ENCODE measurements around the gene SLC10A4.
A peak's percentile ranks its signal among the peaks of the same experiment; 100 is the strongest.

Gene SLC10A4

DNA sequence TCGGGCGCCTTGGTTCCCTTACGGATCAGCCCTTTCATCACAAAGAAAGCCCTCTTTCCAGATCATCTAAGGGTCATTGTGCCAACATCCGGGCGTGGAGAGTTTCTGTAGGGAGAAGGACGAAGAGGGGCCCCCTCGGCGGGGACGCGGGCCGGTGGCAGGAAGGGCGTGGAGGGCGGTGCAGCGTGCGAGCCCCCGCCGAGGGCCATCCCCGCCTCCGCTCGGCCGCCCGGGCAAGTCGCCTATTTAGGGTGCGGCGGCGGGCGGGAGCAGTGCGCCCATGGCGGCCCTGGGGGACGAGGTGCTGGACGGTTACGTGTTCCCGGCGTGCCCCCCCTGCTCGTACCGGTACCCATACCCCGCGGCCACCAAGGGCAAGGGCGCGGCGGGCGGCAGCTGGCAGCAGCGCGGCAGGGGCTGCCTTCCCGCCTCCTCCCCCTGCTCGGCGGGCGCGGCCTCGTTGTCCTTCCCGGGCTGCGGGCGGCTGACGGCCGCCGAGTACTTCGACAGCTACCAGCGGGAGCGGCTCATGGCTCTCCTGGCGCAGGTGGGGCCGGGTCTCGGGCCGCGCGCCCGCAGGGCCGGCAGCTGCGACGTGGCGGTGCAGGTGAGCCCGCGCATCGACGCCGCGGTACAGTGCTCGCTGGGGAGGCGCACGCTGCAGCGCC lies 7.0 kb downstream of the SLC10A4 start, which contains the start of gene ZAR1:
Gene ZAR1, plus strand, starts transcription at position 241 of the 668 bp plus-strand sequence. Its CDS starts 40 bp downstream, at position 281.
- no peak for DNase-seq
- Histone ChIP-seq H3K27ac (no peak within 1 kb of the TSS), H3K36me3 (replicated peaks) (no peaks in the 10 kb centered on the region), H3K4me3 (ENCODE audit: low read depth, low read length) (peak within 1 kb of the TSS; percentile 5), H3K27me3 (replicated peaks) (peaks cover 30% of the 10 kb centered on the region)
- TF ChIP-seq, protein P1, sequence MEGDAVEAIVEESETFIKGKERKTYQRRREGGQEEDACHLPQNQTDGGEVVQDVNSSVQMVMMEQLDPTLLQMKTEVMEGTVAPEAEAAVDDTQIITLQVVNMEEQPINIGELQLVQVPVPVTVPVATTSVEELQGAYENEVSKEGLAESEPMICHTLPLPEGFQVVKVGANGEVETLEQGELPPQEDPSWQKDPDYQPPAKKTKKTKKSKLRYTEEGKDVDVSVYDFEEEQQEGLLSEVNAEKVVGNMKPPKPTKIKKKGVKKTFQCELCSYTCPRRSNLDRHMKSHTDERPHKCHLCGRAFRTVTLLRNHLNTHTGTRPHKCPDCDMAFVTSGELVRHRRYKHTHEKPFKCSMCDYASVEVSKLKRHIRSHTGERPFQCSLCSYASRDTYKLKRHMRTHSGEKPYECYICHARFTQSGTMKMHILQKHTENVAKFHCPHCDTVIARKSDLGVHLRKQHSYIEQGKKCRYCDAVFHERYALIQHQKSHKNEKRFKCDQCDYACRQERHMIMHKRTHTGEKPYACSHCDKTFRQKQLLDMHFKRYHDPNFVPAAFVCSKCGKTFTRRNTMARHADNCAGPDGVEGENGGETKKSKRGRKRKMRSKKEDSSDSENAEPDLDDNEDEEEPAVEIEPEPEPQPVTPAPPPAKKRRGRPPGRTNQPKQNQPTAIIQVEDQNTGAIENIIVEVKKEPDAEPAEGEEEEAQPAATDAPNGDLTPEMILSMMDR (IDR thresholded peaks at IDR 0.05; ENCODE audit: low read depth, low read length, missing control alignments): no peak
- in situ Hi-C loops (cut with HindIII; ENCODE audit: low pct_ligation_motif_present, low sequenced_read_pairs): no loop called here

DNA sequence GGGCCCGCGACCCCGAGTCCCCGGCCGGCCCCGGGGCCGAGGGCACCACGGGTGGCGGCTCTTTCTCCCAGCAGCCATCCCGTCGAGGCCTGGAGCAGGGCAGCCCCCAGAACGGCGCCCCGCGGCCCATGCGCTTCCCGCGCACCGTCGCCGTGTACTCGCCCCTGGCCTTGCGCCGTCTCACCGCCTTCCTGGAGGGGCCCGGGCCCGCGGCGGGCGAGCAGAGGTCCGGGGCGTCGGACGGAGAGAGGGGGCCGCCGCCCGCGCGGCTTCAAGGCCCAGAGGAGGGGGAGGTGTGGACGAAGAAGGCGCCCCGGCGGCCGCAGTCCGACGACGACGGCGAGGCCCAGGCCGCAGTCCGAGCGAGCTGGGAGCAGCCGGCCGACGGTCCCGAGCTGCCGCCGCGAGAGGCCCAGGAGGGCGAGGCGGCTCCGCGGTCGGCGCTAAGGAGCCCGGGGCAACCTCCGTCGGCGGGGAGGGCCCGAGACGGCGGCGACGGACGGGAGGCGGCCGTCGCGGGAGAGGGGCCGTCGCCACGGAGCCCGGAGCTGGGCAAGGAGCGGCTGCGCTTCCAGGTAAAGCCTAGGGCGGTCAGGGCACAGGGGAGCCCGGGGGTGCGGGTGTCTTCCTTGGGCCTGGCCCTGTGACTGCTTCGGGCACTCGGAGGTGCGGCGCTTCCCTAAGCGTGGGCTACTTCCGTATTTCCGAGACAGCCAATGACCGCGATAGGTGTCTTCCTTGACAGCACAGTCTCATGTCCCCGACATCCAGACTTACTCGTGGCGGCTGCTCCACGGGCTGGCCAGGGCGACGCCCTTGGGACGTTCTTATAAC lies 7.8 kb downstream of the SLC10A4 start:
- H3K36me3 ChIP-seq (replicated peaks): no peaks in the 10 kb centered on the region
- H3K4me3 ChIP-seq (ENCODE audit: low read depth, low read length): no peak overlapping the region
- H3K27me3 ChIP-seq (replicated peaks): peaks cover 29% of the 10 kb centered on the region
- TF ChIP-seq, protein P1 (IDR thresholded peaks at IDR 0.05; ENCODE audit: low read depth, low read length, missing control alignments): no peak
- DNase-seq: no peak
- H3K27ac ChIP-seq: no peak overlapping the region
- in situ Hi-C loops (cut with HindIII; ENCODE audit: low pct_ligation_motif_present, low sequenced_read_pairs): no loop called here

DNA sequence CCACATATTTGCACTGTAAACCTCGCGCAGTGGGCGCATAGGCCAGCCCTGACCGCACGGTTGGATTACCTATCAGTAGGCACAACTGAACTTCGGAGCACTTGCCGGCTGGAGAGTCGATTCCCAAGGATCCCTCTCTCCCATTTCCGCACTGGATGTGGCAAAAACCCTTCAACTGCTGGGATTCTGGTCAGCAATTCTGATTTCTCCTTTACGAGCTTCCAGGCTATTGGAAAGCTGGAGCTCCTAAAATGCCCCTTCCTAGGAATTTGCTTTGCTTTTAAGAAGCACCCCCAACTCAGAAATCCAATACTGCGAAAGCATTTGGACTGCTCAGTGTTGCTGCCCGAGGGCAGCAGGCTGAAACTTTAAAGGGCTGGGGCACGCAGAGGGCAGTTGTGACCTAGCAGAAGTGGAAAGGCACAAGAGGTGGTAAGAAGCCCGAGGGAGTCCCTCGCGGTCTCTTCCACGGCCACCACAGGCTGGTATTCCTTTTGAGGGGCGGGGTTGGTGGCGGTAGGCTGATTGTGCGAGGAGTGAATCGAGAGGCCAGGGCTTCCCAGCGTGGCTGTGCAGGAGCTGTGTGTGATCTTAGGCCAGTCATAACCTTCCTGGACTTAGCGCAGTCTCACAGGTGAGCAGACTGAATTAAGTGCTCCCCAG lies 8.5 kb downstream of the SLC10A4 start:
- DNase-seq: no peak
- in situ Hi-C loops (cut with HindIII; ENCODE audit: low pct_ligation_motif_present, low sequenced_read_pairs): no loop called here
- Histone ChIP-seq H3K36me3 (replicated peaks) (no peaks in the 10 kb centered on the region), H3K27ac (no peak overlapping the region), H3K4me3 (ENCODE audit: low read depth, low read length) (no peak overlapping the region), H3K27me3 (replicated peaks) (peaks cover 29% of the 10 kb centered on the region)
- TF ChIP-seq, protein P1 (IDR thresholded peaks at IDR 0.05; ENCODE audit: low read depth, low read length, missing control alignments): no peak

DNA sequence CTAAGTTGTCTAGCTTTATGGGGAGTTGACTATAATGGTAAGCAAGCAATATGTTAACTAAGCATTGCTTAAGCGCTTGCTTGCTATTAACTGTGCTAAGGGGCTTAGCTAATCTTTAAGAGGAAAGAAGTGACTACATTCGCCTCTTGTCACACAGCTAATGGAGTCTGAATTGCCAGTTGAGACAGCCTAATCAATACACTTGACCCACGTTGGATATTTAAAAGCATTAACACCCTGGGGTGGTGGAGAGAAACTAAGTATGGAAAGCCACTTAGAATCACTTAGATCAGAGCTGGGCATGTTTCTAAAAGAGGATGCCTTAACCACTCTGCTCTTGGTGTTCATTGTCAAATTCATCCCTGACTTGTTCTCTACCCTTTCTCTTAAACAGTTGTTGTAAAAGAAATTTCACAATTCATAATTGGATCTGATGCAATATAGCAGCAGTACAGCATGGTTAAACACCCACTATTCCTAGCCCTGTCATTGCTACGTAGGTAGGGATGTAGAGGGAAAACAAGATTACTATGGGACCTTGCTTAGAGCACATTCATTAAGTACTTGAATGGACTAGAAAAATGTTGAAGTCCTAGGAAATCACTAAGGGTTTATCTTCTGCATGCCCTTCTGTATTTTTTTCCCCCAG lies 10.4 kb downstream of the SLC10A4 start:
- TF ChIP-seq, protein P1 (IDR thresholded peaks at IDR 0.05; ENCODE audit: low read depth, low read length, missing control alignments): no peak
- peaks cover 26% of the 10 kb centered on the region for H3K27me3 ChIP-seq (replicated peaks)
- no peak overlapping the region for H3K27ac ChIP-seq
- in situ Hi-C loops (cut with HindIII; ENCODE audit: low pct_ligation_motif_present, low sequenced_read_pairs): no loop called here
- DNase-seq: no peak
- no peaks in the 10 kb centered on the region for H3K36me3 ChIP-seq (replicated peaks)
- H3K4me3 ChIP-seq (ENCODE audit: low read depth, low read length): no peak overlapping the region

DNA sequence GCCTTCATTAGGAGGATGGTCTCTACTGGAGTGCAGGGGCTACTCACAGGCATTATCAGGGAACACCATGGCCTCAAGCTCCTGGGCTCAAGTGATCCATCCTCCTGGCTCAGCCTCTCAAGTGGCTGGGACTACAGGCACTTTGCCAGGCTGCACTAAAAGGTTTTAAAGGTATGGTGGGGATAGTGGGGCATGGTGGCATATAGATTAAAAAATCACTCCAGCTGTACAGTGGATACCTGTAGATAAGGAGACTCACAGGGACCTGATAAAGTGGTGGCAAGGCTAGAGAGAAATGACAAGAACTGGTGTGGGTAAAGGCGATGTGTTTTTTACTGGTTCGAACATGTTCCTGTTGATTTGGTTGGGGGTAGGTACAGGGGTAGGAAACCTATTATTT lies 12.8 kb downstream of the SLC10A4 start:
- TF ChIP-seq, protein P1 (IDR thresholded peaks at IDR 0.05; ENCODE audit: low read depth, low read length, missing control alignments): no peak
- in situ Hi-C loops (cut with HindIII; ENCODE audit: low pct_ligation_motif_present, low sequenced_read_pairs): no loop called here
- no peak for DNase-seq
- Histone ChIP-seq H3K4me3 (ENCODE audit: low read depth, low read length) (no peak overlapping the region), H3K36me3 (replicated peaks) (peaks cover 11% of the 10 kb centered on the region), H3K27ac (no peak overlapping the region), H3K27me3 (replicated peaks) (peaks cover 10% of the 10 kb centered on the region)

All from brain microvascular endothelial cell (primary cell).